GM04503 (cell line): ENCODE results near the gene RGS8.

ENCODE experiments used
- DNase-seq: peaks from one replicate; pipeline ENCODE4 v3.0.0-alpha.2; 2012; ENCODE audit warnings: low read depth

The RGS8 gene, protein sequence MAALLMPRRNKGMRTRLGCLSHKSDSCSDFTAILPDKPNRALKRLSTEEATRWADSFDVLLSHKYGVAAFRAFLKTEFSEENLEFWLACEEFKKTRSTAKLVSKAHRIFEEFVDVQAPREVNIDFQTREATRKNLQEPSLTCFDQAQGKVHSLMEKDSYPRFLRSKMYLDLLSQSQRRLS

GRCh38 chr1:182684116-182684828 is at the start of gene RGS8:
TSS of gene RGS8 (minus strand) at chr1:182684587. CDS start at chr1:182669649, 14,938 bp downstream.
- DNase-seq, result no peak

GRCh38 chr1:182731852-182732575 is 47.6 kb upstream of the RGS8 start:
- DNase-seq, result no peak

- DNase-seq, result no peak
These were observed 42.5 kb upstream of the RGS8 start for GRCh38 chr1:182726912-182727311.

- DNase-seq, result no peak
These were observed 41.2 kb upstream of the RGS8 start for GRCh38 chr1:182725259-182726255.

GRCh38 chr1:182724215-182724614 is 39.8 kb upstream of the RGS8 start:
- no peak for DNase-seq

DNA sequence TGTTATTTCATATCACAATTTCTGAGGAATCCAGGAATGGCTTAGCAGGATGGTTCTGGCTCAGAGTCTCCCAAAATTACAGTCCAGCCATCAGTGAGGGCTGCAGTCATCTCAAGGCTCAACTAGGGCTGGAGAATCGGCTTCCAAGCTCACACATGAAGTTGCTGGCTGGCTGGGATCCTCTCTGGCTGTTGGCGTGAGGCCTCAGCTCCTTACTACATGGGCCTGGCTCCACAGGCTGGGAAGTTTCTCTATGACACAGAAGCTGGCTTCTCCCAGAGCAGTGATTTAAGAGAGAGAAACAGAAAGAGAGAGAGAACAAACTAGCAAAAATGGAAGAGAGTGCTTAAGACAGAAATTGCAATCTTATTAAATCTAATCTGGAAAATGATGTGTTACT is 38.8 kb upstream of the RGS8 start:
- DNase-seq, result no peak

- no peak for DNase-seq
These were observed 37.1 kb upstream of the RGS8 start for GRCh38 chr1:182721525-182721924.

DNA sequence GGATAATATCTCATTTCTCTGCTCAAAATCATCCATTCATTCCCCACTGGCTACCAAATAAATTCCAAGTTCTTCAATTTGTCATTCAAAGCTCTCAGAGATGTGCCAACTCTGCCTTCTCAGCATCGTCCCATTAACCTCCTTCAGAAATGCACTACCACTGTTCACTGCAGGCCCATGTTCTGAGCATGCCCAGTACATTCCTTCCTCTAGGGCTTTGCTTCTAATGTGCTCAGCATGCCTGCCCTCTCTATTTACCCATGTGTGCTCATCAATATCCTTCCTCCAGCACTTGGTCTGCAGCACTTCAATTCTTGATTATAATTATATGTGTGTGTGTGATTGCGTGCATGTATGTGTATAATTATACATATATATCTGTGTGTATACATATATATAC is 36.1 kb upstream of the RGS8 start:
- DNase-seq, result no peak

GRCh38 chr1:182719553-182719952 is 35.2 kb upstream of the RGS8 start:
- DNase-seq, result no peak

DNA sequence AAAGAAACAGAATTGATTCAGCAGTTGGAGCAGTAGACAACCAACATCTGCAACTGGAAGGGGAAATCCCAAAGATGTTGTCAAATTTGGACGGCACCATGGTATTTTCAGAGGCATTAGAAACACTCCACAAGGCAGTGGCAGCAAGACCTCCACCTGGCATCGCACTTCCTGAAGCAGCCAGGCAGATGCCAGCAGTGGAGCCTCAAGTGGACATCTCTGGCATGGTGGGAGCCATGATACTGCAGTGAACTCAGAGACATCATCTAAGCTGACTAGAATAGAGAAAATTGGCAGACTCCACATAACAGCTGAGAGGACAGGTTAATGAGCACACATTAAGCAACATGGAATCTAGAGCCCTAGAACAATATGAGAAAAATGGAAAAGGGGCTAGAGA is 33.9 kb upstream of the RGS8 start:
- no peak for DNase-seq

- no peak for DNase-seq
These were observed 32.6 kb upstream of the RGS8 start for GRCh38 chr1:182716740-182717720.

DNA sequence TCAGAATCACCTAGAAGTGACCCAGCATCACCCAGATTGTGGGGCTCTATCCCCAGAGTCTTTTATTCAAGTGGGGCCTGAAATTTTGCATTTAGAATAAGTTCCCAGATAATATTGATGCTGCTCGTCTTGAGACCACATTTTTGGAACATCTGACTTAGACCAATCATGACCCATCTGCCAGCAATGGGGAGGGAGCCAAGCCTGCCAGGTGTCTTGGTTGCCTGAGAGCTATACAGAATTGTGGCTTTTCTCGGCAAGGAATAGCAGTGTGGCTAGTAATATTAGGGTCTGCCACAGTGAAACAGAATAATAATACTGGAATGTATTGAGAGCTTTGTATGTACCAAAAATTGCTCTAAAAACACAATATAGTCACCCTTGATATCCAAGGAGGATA is 31.1 kb upstream of the RGS8 start:
- no peak for DNase-seq

DNA sequence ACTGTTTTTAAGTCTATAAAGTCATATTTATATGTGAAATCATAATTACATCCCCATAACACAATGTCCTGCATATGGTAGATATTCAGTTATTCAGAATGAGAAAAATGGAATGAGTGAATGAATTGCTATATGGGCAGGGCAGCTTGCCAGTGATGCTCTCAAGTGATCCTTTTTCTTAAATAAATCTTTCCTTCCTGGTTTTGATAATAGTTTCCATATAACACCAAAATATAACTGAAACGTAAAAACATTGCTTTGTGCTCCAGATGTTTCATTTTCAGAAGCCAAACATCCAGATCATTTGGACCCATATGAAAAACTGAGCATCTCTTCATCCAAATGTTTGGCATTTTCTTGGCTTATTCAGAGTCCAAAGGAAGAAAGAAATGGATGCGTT is 30.2 kb upstream of the RGS8 start:
- no peak for DNase-seq

GRCh38 chr1:182713939-182714338 is 29.6 kb upstream of the RGS8 start:
- no peak for DNase-seq

DNA sequence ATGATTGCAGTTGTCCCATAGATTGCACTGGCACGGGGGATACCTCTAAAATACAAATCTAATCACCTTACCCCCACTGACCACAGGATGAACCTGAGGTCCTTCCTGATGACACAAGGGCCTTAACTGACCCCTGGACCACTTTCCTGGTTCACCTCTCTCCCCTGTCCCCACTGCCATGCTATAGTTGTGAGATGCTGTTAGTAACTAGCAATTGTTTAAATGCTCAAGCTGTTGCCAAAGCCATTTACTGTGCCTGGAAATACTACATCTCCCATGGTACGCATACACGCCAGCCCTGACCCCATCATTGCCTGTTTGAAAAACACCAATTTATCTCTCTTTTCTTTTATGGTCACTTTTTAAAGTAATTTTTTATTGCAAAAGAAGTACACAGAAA is 29.1 kb upstream of the RGS8 start:
- DNase-seq, result no peak

DNA sequence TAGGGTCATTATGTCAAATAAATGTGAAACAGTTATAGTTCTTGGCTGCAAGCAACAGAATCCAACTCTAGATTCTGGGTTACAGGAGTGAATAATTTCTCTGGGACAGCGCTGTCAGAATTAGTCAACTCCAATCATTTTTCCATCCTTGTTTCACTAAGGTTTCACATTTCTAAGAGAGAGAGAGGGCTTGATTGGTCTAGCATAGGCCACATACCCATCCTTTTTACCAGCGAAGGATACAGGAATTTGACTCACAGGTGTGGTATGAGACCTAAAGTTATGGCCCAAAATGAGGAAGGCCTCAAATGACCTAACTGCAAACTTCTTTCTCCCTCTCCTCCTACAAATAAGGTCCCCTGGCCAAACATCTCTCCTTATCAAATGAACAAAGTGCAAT is 25.5 kb upstream of the RGS8 start:
- DNase-seq, result no peak

- DNase-seq, result no peak
These were observed 24.9 kb upstream of the RGS8 start for GRCh38 chr1:182709225-182709764.

DNA sequence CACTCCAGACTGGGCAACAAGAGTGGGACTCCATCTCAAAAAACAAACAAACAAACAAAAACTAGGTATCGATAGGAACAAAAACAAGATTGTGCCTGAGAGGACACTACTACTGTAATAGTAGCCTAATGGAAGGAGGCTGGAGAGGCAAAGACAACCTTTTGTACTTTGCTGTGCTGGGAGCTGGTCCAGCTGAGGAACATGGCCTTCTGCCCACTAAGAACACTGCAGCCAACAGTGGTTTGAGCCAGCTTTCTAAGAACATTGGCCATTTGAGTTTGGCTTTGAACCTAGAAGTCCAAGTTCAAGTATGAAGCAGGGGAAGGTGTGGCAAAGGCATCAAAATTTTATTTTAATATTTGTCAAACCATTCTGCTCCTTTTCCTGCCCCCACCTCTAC is 22.7 kb upstream of the RGS8 start:
- DNase-seq, result no peak

GRCh38 chr1:182704677-182705076 is 20.3 kb upstream of the RGS8 start:
- no peak for DNase-seq

- DNase-seq, result no peak
These were observed 19.2 kb upstream of the RGS8 start for GRCh38 chr1:182703539-182703938.
